K562 (cell line): Measurements from ENCODE around the gene WNK2. TPM values are rescaled to one million over a fixed set of nuclear protein-coding genes. Genes with fewer than 3 reads are reported as not detected.

Experiments
- ATAC-seq: fragments of 200-7000 bp; cut with Tn5 transposase; 3 replicates; pipeline ENCODE4 v1.9.1; 2020; ENCODE audit warnings: moderate library complexity
- Bru-seq: library from RNA; stranded (reverse); fragments of 400-500 nt; gene quantifications from one replicate; lab custom pipeline; 2021; lab: Mats Ljungman, UMichigan
- BruChase-seq, 2 experiments: library from RNA; stranded (reverse); fragments of 400-500 nt; gene quantifications; one replicate each; lab custom pipeline; 2021; lab: Mats Ljungman, UMichigan
- BruUV-seq: library from RNA; stranded (reverse); fragments of 400-500 nt; replicated peaks from 2 replicates; lab custom pipeline; 2021; lab: Mats Ljungman, UMichigan
- CTCF ChIA-PET: fragments of 300-600 bp; formaldehyde crosslinking; extraction: SDS; loops from one replicate; lab custom pipeline; 2021; ENCODE audit warnings: low intra/inter-chr PET ratio; lab: Yijun Ruan, JAX
- POLR2A ChIA-PET: fragments of 300-600, 350-650 bp; sonication (Branson Sonifier 250); formaldehyde crosslinking; extraction: SDS; loops from one replicate; lab custom pipeline; 2021; ENCODE audit warnings: antibody characterized with exemption, inconsistent platforms; lab: Yijun Ruan, JAX
- DNase-seq, 4 experiments: peaks; one replicate each; pipeline versions ENCODE4 v3.0.0 to v3.0.0-alpha.2; 2011 to 2018; ENCODE audit warnings: low spot score in 3 of 4, mixed read lengths in 3 of 4; ENCODE audit errors: extremely low read depth in 1 of 4
- FAIRE-seq: peaks from 2 replicates; lab custom pipeline; 2011; peaks lifted over from hg19 to GRCh38; lab: Jason Lieb, UNC
- H2AFZ ChIP-seq: 2 replicates; pipeline ENCODE4 v1.6.0; 2011; ENCODE audit warnings: low read depth, low read length, control low read depth, inconsistent platforms
- H3K27ac ChIP-seq: fragments of 200-600 bp; 3 replicates; pipeline ENCODE4 v1.8.0; 2011; ENCODE audit warnings: low read depth, mild to moderate bottlenecking, control low read depth, inconsistent platforms, low read length, moderate library complexity, mixed read lengths; ENCODE audit errors: extremely low read depth
- H3K27me3 ChIP-seq, 2 experiments: fragments of 300-600 bp in 1 of 2; 2 replicates in 1 of 2; 3 replicates in 1 of 2; pipeline versions ENCODE4 v1.6.0 to v1.8.0; 2011; ENCODE audit warnings: inconsistent platforms in 2 of 2, low read length in 2 of 2, mild to moderate bottlenecking in 1 of 2, mixed read lengths in 1 of 2, moderate library complexity in 1 of 2; ENCODE audit not compliant: control insufficient read depth in 2 of 2, insufficient read depth in 2 of 2
- H3K36me3 ChIP-seq: fragments of 300-600 bp; 3 replicates; pipeline ENCODE4 v1.8.0; 2011; ENCODE audit warnings: mild to moderate bottlenecking, low read length, inconsistent platforms; ENCODE audit not compliant: control insufficient read depth, insufficient read depth
- H3K4me1 ChIP-seq, 2 experiments: fragments of 200-600 bp in 1 of 2; replicated peaks in 1 of 2; 2 replicates in 1 of 2; 3 replicates in 1 of 2; pipeline versions ENCODE4 v1.5.1 to v1.8.0; 2011; ENCODE audit warnings: inconsistent platforms in 2 of 2, low read length in 2 of 2, mild to moderate bottlenecking in 1 of 2, mixed read lengths in 1 of 2, moderate library complexity in 1 of 2; ENCODE audit not compliant: control insufficient read depth in 2 of 2, insufficient read depth in 2 of 2
- H3K4me2 ChIP-seq: 2 replicates; pipeline ENCODE4 v1.6.1; 2011; ENCODE audit warnings: low read length, control low read depth, inconsistent platforms, mixed read lengths; ENCODE audit not compliant: insufficient read depth
- H3K4me3 ChIP-seq: fragments of 200-600 bp; sonication (generic), shearing (Covaris generic); 2 replicates; pipeline ENCODE4 v1.5.1; 2016; ENCODE audit warnings: control low read depth, inconsistent platforms
- H3K79me2 ChIP-seq: fragments of 200-600 bp; 3 replicates; pipeline ENCODE4 v1.8.0; 2011; ENCODE audit warnings: low read length, inconsistent platforms; ENCODE audit not compliant: control insufficient read depth, insufficient read depth
- H3K9ac ChIP-seq, 2 experiments: 2 replicates each; pipeline versions ENCODE4 v1.6.0 to v1.6.1; 2011; ENCODE audit warnings: low read depth in 2 of 2, low read length in 2 of 2, control low read depth in 1 of 2, inconsistent platforms in 1 of 2, mild to moderate bottlenecking in 1 of 2, mixed read lengths in 1 of 2; ENCODE audit not compliant: insufficient read depth in 1 of 2
- H3K9me1 ChIP-seq: one replicate; pipeline ENCODE4 v1.6.0; 2011; ENCODE audit warnings: inconsistent platforms, mild to moderate bottlenecking, low read length, moderate library complexity; ENCODE audit not compliant: control insufficient read depth, insufficient read depth
- H3K9me3 ChIP-seq: replicated peaks from 2 replicates; pipeline ENCODE4 v1.5.1; 2011; ENCODE audit warnings: low read depth, low read length, inconsistent platforms; ENCODE audit not compliant: control insufficient read depth, insufficient read depth
- H4K20me1 ChIP-seq: replicated peaks from 2 replicates; pipeline ENCODE4 v1.6.1; 2011; ENCODE audit warnings: low read length, inconsistent platforms, mixed read lengths; ENCODE audit not compliant: control insufficient read depth, insufficient read depth
- ADNP ChIP-seq: fragments of 200-800 bp; sonication (Bioruptor generic); IDR thresholded peaks from 2 replicates; pipeline ENCODE4 v1.6.1; 2016; ENCODE audit warnings: missing genetic modification characterization, missing compliant biosample characterization
- BCL6 ChIP-seq: fragments of 250-450 bp; sonication (Bioruptor Pico); IDR thresholded peaks from 2 replicates; pipeline ENCODE4 v1.4.0; 2020
- BCOR ChIP-seq: fragments of 450-650 bp; IDR thresholded peaks from 2 replicates; pipeline ENCODE4 v1.6.1; 2016
- CXXC5 ChIP-seq: fragments of 250-450 bp; sonication (Bioruptor Pico); IDR thresholded peaks from 2 replicates; pipeline ENCODE4 v1.8.0; 2022; ENCODE audit warnings: inconsistent platforms, mild to moderate bottlenecking, moderate library complexity
- HOXB6 ChIP-seq: fragments of 250-450 bp; sonication (Bioruptor Pico); IDR thresholded peaks from 2 replicates; pipeline ENCODE4 v1.5.1; 2022; ENCODE audit warnings: mild to moderate bottlenecking, borderline replicate concordance
- KDM2B ChIP-seq: fragments of 250-450 bp; sonication (Bioruptor Pico); IDR thresholded peaks from 2 replicates; pipeline ENCODE4 v1.8.0; 2021; ENCODE audit warnings: mild to moderate bottlenecking, moderate library complexity
- L3MBTL2 ChIP-seq: fragments of 450-650 bp; IDR thresholded peaks from 2 replicates; pipeline ENCODE4 v1.6.1; 2016; ENCODE audit warnings: mild to moderate bottlenecking, moderate library complexity
- MYC ChIP-seq, 2 experiments: fragments of 250-450 bp in 1 of 2; sonication (Bioruptor Pico) in 1 of 2; IDR thresholded peaks; 2 replicates each; pipeline versions ENCODE4 v1.5.1 to v1.6.1; 2012 to 2021; ENCODE audit warnings: low read depth in 2 of 2, borderline replicate concordance in 1 of 2, improper control_type of control experiment in 1 of 2, low read length in 1 of 2, mild to moderate bottlenecking in 1 of 2, moderate library complexity in 1 of 2
- PML ChIP-seq: IDR thresholded peaks from 2 replicates; pipeline ENCODE4 v1.6.1; 2012; ENCODE audit warnings: low read length, inconsistent platforms
- SIN3B ChIP-seq: fragments of 450-650 bp; IDR thresholded peaks from 2 replicates; pipeline ENCODE4 v1.6.1; 2017; ENCODE audit warnings: low read depth, mild to moderate bottlenecking, moderate library complexity
- SIX5 ChIP-seq, 2 experiments: IDR thresholded peaks; 2 replicates each; pipeline ENCODE4 v1.6.1; 2011; ENCODE audit warnings: low read length in 2 of 2, borderline replicate concordance in 1 of 2, low read depth in 1 of 2, mild to moderate bottlenecking in 1 of 2, moderate library complexity in 1 of 2; ENCODE audit not compliant: insufficient read depth in 1 of 2
- XRCC3 ChIP-seq: fragments of 450-650 bp; IDR thresholded peaks from 2 replicates; pipeline ENCODE4 v1.6.1; 2017; ENCODE audit warnings: mild to moderate bottlenecking, moderate library complexity
- WGBS: fragments of 100-300 bp; shearing (Covaris generic); methylation state at CpG from one replicate; pipeline ENCODE4 v1.1.6; 2016; ENCODE audit warnings: low coverage, mixed read lengths; ENCODE audit not compliant: insufficient coverage; ENCODE audit errors: missing lambda C conversion rate; 5-methylcytosine and 5-hydroxymethylcytosine counted together
- in situ Hi-C: fragments of 300-500 bp; cut with MboI; formaldehyde crosslinking; loops from 4 replicates; pipeline ENCODE4 v1.15.0; 2018; ENCODE audit warnings: inconsistent platforms, mixed read lengths
- intact Hi-C: fragments of 100-400 bp; cut with micrococcal nuclease; formaldehyde crosslinking; loops from 2 replicates; pipeline ENCODE4 v1.14.2; 2022
- long read RNA-seq, 3 experiments: library from polyadenylated mRNA in 2 of 3; library from RNA in 1 of 3; unstranded in 2 of 3; stranded (forward) in 1 of 3; transcript quantifications; one replicate each; pipeline ENCODE4 v2.0.0, GENCODE V29; 2019 to 2022
- polyA minus RNA-seq, 3 experiments: library from RNA; depleted of rRNA, polyadenylated mRNA; stranded (reverse); fragments of >200 nt; gene quantifications; 2 replicates each; pipeline ENCODE4 v1.2.3, GENCODE V29; 2011
- polyA plus RNA-seq, 8 experiments: library from polyadenylated mRNA; depleted of rRNA in 4 of 8; stranded (reverse) in 5 of 8; unstranded in 3 of 8; fragments of >200 nt; fragmentation: Nextera tagmentation in 2 of 8; fragmentation: Illumina TruSeq in 1 of 8; extraction: Ambion mirVana in 2 of 8; extraction: Trizol in 1 of 8; gene quantifications; 2 replicates each; pipeline versions ENCODE4 v1.2.1 to v1.2.3, GENCODE V29; 2011 to 2014; ENCODE audit warnings: inconsistent platforms in 1 of 8, missing spikeins in 1 of 8
- total RNA-seq, 7 experiments: library from RNA; depleted of rRNA in 6 of 7; stranded (reverse); fragments of >200 nt in 6 of 7; fragmentation: Illumina TruSeq in 2 of 7; extraction: Trizol in 2 of 7; gene quantifications; 2 replicates each; pipeline versions ENCODE4 v1.2.1 to v1.2.3, GENCODE V29; 2011 to 2021; ENCODE audit warnings: low replicate concordance in 1 of 7
- TF ChIP-seq, protein P1 (sequence below): fragments of 200-800 bp; sonication (Bioruptor generic); IDR thresholded peaks from 2 replicates; pipeline ENCODE4 v1.6.1; 2017; ENCODE audit warnings: missing genetic modification characterization, missing compliant biosample characterization
- TF ChIP-seq, protein P2 (sequence below), 2 experiments: fragments of 200-800 bp in 1 of 2; sonication (Bioruptor generic) in 1 of 2; sonication (generic) in 1 of 2; formaldehyde crosslinking in 1 of 2; IDR thresholded peaks in 1 of 2; conservative IDR thresholded peaks in 1 of 2; 2 replicates each; pipeline versions ENCODE4 v1.5.0 to v1.6.1; 2016 to 2020; ENCODE audit warnings: missing compliant biosample characterization in 1 of 2, missing genetic modification characterization in 1 of 2, missing genetic modification reagents in 1 of 2

The WNK2 gene
- total RNA-seq (2011; cell fraction: chromatin; rRNA removed; ENCODE audit: low replicate concordance): 5.1 and 9.4 TPM in 2 replicates
- 1.5 and 1.6 TPM in 2 replicates for total RNA-seq (2011; cell fraction: nucleolus; rRNA removed)
- 4.0 and 4.5 TPM in 2 replicates for total RNA-seq (2011; cell fraction: nucleoplasm; rRNA removed)
- total RNA-seq (2014; rRNA removed): 0.64 and 1.9 TPM in 2 replicates
- total RNA-seq (2014; rRNA removed; fragmentation: Illumina TruSeq; extraction: Trizol): 0.36 and 0.41 TPM in 2 replicates
- 0.40 and 0.60 TPM in 2 replicates for total RNA-seq (2015; rRNA removed; fragmentation: Illumina TruSeq; extraction: Trizol)
- total RNA-seq (2021): 3.3 TPM in 2 replicates
- 0.28 and 0.45 TPM in 2 replicates for polyA plus RNA-seq (2011; rRNA removed)
- 0.15 and 0.75 TPM in 2 replicates for polyA plus RNA-seq (2011; cell fraction: cytosol; rRNA removed)
- polyA plus RNA-seq (2011; cell fraction: nucleus; rRNA removed): 0.73 and 2.4 TPM in 2 replicates
- polyA plus RNA-seq (2012): 1.9 and 2.2 TPM in 2 replicates
- polyA plus RNA-seq (2014; fragmentation: Illumina TruSeq; extraction: Trizol): 0.73 and 1.7 TPM in 2 replicates
- not detected for polyA plus RNA-seq (2014; fragmentation: Nextera tagmentation; extraction: Ambion mirVana)
- polyA plus RNA-seq (2014; rRNA removed): 1.4 and 1.8 TPM in 2 replicates
- 0.27 and 0.77 TPM in 2 replicates for polyA minus RNA-seq (2011; rRNA and poly(A)+ RNA removed)
- polyA minus RNA-seq (2011; cell fraction: cytosol; rRNA and poly(A)+ RNA removed): 0.67 TPM in 1 of 2 replicates, not detected in the other
- polyA minus RNA-seq (2011; cell fraction: nucleus; rRNA and poly(A)+ RNA removed): 0.89 and 1.2 TPM in 2 replicates
- Bru-seq, nascent RNA: percentile 34 among the genes with signal in this experiment
- BruChase-seq, experiment 1, labeled RNA remaining after a 2-hour chase: percentile 26 among the genes with signal in this experiment
- percentile 21 among the genes with signal in this experiment for BruChase-seq, experiment 2, labeled RNA remaining after a 6-hour chase
- long read RNA-seq, experiment 1, partial matches to known transcripts: 4 of 13 reads
- long read RNA-seq, experiment 1, other reads (novel, unspliced or antisense): 9 of 13 reads
- long read RNA-seq, experiment 2, partial matches to known transcripts: 1 of 4 reads
- long read RNA-seq, experiment 2, other reads (novel, unspliced or antisense): 3 of 4 reads
- long read RNA-seq, experiment 3: 0 reads

DNA sequence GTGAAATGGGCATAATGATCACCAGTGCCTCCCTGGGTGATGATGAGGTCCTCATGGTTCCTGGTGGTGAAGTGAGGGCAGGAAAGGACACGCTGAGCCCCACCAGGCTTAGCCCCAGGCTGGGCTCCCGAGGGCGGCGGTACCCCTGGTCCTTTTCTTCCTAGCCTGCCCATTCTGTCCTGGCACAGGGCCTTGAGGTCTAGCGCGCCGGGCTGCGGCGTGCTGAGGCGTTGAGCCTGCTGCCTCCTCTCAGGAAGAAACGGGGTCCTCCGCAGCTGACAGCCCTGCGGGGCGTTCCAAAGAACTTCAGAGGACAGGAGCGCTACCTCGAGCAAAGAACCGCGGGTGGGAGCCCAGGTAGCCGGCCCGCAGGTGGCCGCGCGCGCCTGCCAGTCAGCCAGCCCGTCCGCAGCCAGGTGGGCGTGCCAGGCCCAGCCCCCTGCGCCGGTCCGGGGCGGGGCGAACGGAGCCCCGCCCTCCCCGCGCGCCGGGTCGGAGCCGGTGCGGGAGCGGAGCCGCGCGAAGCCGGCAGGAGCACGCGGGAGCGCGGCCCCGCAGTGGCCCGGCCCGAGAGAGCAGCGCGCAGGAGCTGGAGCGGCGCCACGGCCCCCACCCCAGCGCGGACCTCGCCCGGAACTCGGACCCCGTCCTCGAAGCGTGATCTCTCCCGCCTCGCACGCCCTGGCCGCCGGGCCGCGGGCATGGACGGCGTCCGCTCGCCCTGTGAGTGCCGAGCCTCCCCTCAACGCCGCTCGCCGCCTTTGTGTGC, at the start of gene WNK2:
TSS of gene WNK2 (plus strand) at position 477 of the 769 bp plus-strand sequence. CDS start 791 bp downstream, outside the sequence.
- ChIA-PET CTCF (no interaction called here), POLR2A (no interaction called here)
- no peaks in the 10 kb centered on the region for H3K79me2 ChIP-seq
- no peak for FAIRE-seq
- intact Hi-C loops: no loop called here
- BruUV-seq: no TSS peak
- peaks cover 36 to 67% of the 10 kb centered on the region in 2 experiments; a peak in 4 of 5 replicates for H3K27me3 ChIP-seq
- DNase-seq: peak; percentile 46 to 98 (median 94)
- peak within 1 kb of the TSS; percentile 74 for H2AFZ ChIP-seq
- peaks cover 0 to 22% of the 10 kb centered on the region in 2 experiments; a peak in 2 of 5 replicates for H3K4me1 ChIP-seq
- under 1% methylated on average over 38 of the region's 82 CpGs for WGBS
- no peaks in the 10 kb centered on the region for H3K9me1 ChIP-seq
- H3K4me3 ChIP-seq: peak within 1 kb of the TSS; percentile 40
- ATAC-seq: peak; percentile 91
- H3K4me2 ChIP-seq: peak within 1 kb of the TSS; percentile 62
- in situ Hi-C loops: no loop called here
- peaks cover 16% of the 10 kb centered on the region for H4K20me1 ChIP-seq
- no peaks in the 10 kb centered on the region for H3K36me3 ChIP-seq
- H3K9ac ChIP-seq: peak within 1 kb of the TSS in 1 of 2 experiments; percentile 92; a peak in 2 of 4 replicates
- H3K9me3 ChIP-seq: no peaks in the 10 kb centered on the region
- H3K27ac ChIP-seq: no peak within 1 kb of the TSS
- TF ChIP-seq HOXB6 (CRISPR knock-in tag) (no peak), MYC (IDR thresholded peaks at IDR 0.05; ENCODE audit: low read depth, low read length) (no peak), MYC (CRISPR knock-in tag; IDR thresholded peaks at IDR 0.05; ENCODE audit: borderline replicate concordance, low read depth) (no peak), ADNP (no peak), SIX5 (IDR thresholded peaks at IDR 0.05; ENCODE audit: borderline replicate concordance in 1 of 2, insufficient read depth in 1 of 2, low read depth in 1 of 2, low read length in 2 of 2) (no peak), BCOR (no peak), XRCC3 (no peak), KDM2B (CRISPR knock-in tag) (no peak), SIN3B (0 out of 2 replicates have a peak, but pooled peaks have one; percentile 14), PML (no peak), CXXC5 (CRISPR knock-in tag) (peak; percentile 84), L3MBTL2 (peak; percentile 95), BCL6 (CRISPR knock-in tag) (no peak)
- TF ChIP-seq, protein P1, sequence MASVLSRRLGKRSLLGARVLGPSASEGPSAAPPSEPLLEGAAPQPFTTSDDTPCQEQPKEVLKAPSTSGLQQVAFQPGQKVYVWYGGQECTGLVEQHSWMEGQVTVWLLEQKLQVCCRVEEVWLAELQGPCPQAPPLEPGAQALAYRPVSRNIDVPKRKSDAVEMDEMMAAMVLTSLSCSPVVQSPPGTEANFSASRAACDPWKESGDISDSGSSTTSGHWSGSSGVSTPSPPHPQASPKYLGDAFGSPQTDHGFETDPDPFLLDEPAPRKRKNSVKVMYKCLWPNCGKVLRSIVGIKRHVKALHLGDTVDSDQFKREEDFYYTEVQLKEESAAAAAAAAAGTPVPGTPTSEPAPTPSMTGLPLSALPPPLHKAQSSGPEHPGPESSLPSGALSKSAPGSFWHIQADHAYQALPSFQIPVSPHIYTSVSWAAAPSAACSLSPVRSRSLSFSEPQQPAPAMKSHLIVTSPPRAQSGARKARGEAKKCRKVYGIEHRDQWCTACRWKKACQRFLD (CRISPR knock-in tag): 0 out of 2 replicates have a peak, but pooled peaks have one; percentile 25
- TF ChIP-seq, protein P2, sequence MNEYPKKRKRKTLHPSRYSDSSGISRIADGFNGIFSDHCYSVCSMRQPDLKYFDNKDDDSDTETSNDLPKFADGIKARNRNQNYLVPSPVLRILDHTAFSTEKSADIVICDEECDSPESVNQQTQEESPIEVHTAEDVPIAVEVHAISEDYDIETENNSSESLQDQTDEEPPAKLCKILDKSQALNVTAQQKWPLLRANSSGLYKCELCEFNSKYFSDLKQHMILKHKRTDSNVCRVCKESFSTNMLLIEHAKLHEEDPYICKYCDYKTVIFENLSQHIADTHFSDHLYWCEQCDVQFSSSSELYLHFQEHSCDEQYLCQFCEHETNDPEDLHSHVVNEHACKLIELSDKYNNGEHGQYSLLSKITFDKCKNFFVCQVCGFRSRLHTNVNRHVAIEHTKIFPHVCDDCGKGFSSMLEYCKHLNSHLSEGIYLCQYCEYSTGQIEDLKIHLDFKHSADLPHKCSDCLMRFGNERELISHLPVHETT (CRISPR knock-in tag; conservative IDR thresholded peaks at IDR 0.05 in 1 of 2, IDR thresholded peaks at IDR 0.05 in 1 of 2): no peak
